ENCODE measurements around the gene STAC2.

STAC2 gene

GRCh38 chr17:39195568-39196160 lies 30.1 kb downstream of the STAC2 start:
- H3K4me3 ChIP-seq (ENCODE audit: low read length), result no peak overlapping the region
- no peak for DNase-seq (ENCODE audit: low read depth)
- TF ChIP-seq CTCF (conservative IDR thresholded peaks at IDR 0.05; ENCODE audit: low read depth, low read length), result no peak

DNA sequence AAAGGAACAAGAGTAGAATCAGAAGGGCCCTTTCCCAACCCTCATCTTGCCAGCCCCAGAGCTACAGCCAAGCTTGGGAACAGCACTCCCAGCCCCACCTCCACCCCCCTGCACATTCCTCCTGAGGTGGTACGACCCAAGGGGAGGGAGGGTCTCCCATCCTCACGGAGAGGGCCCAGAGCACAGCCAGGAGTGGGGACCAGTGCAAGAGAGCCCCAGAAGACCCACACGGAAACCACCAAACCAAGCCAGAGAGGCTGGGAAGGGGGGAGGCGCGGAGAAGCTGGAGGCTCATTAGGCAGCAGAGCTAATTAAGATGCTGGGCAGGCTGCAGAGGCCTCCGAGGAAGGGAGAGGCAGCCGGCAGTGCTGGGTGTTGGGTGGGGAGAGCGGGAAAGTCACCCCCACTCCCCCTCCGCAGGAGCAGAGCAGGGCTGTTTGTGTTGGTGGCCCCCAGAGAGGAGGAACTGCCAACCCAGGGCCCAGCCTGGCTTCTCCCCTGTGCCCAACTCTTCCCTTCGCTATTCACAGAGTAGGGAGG lies 30.7 kb downstream of the STAC2 start:
- H3K4me3 ChIP-seq (ENCODE audit: low read length), result no peak overlapping the region
- no peak for TF ChIP-seq CTCF (conservative IDR thresholded peaks at IDR 0.05; ENCODE audit: low read depth, low read length)
- DNase-seq (ENCODE audit: low read depth), result no peak

DNA sequence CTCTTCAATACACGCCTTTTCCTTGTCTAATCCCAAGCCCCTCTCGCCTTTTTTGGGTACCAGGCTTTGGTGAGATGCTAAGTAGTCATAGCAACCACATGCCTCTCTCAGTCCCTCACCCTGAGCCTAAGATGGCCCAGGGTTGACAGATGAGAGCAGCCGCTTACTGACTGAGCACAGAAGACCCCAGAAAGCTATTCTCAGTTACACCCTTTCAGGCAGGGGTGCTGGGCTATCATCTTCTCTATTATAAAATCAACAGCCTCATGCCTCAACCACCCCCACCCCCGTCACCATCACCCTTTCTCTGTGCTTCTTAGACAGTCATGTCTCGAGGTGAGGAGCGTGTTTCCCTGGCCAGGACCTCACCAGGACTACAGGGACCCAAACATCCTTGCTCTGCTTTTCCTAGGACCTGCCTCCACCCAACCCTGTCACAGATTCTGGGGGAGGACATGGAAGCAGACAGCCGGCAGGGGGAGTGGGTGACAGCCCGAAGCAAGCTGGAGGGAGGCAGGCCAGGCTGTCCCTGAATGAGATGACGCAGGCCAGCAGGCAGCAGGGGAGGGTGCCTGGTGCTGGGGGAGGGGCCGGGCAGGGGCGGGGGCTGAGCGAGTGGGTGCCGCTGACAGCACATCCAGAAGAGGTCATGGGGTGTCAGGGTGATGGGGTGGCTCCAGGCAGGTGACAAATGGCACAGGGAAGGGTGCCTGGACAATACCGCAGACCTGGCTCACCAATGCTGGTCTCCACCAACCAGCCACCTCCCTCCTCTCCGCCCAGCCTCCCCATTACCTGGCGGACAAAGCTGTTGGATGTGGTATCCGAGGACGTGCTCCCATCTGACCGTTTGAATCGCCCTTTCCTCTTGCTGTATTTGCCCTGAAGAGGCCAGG lies 31.4 kb downstream of the STAC2 start:
- peak; percentile 56 for TF ChIP-seq CTCF (conservative IDR thresholded peaks at IDR 0.05; ENCODE audit: low read depth, low read length)
- no peak overlapping the region for H3K4me3 ChIP-seq (ENCODE audit: low read length)
- DNase-seq (ENCODE audit: low read depth), result no peak

DNA sequence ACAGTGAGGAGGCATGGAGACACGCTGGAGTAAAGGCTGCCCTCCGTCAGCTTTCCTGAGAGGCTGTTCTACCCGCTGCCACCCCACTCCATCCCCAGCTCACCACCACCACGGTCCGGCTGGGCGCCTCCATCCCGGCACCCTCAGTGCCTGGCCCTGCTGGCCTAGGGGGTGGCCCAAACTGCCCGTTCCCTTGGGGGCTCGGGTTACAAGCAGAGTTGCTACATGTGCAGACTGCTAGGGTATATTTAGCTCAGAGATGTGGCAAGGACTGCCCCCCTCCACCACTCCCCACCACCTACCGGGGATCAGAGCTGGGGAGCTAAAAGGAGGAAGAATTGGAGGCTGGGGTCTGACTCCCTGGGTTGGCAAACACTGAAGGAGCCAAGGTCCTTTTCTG lies 32.4 kb downstream of the STAC2 start:
- no peak for DNase-seq (ENCODE audit: low read depth)
- no peak for TF ChIP-seq CTCF (conservative IDR thresholded peaks at IDR 0.05; ENCODE audit: low read depth, low read length)
- no peak overlapping the region for H3K4me3 ChIP-seq (ENCODE audit: low read length)

GRCh38 chr17:39192901-39193300 lies 32.8 kb downstream of the STAC2 start:
- TF ChIP-seq CTCF (conservative IDR thresholded peaks at IDR 0.05; ENCODE audit: low read depth, low read length), result no peak
- H3K4me3 ChIP-seq (ENCODE audit: low read length), result no peak overlapping the region
- no peak for DNase-seq (ENCODE audit: low read depth)

- no peak for TF ChIP-seq CTCF (conservative IDR thresholded peaks at IDR 0.05; ENCODE audit: low read depth, low read length)
- H3K4me3 ChIP-seq (ENCODE audit: low read length), result no peak overlapping the region
- DNase-seq (ENCODE audit: low read depth), result no peak
These were observed 33.8 kb downstream of the STAC2 start for GRCh38 chr17:39191750-39192510.
